ENCODE data around the gene S1PR4. TPM values are rescaled to one million over a fixed set of nuclear protein-coding genes. Genes with fewer than 3 reads are reported as not detected.
A peak's percentile ranks its signal among the peaks of the same experiment; 100 is the strongest.

Gene S1PR4
- total and polyA plus RNA-seq, 9 of the 15 experiments (the other 6 are each of a cell fraction or from before 2014, with no cell fraction given) = 0.27 TPM; not detected in 8

DNA sequence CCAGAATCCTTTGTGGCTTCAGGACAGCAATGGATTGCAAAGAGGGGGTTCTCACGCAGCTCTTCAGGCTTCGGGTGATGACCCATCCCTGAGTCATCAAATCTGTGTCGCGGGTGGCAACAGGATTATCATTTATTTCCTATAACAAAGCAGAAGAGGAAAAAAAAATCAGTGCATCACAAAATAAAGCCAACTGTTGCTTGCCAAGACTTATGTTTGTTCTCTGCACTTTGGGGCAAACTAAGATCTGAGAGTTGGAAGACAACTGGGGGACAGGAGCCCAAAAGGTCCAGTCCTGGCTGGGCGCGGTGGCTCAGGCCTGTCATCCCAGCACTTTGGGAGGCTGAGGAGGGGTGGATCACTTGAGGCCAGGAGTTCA is 36.3 kb upstream of the S1PR4 start (continued):
- peak; percentile 61; the same call in 1 of the 2 replicates for TF ChIP-seq JUN (IDR thresholded peaks at IDR 0.05; ENCODE audit: borderline replicate concordance, low read depth, low read length)
- no peak for TF ChIP-seq JUN (CRISPR knock-in tag; IDR thresholded peaks at IDR 0.05; ENCODE audit: borderline replicate concordance)
- TF ChIP-seq MTA2 (IDR thresholded peaks at IDR 0.05; ENCODE audit: low read depth) = no peak
- no peak for TF ChIP-seq BMI1 (IDR thresholded peaks at IDR 0.05; ENCODE audit: low read length)
- TF ChIP-seq JUND (IDR thresholded peaks at IDR 0.05; ENCODE audit: borderline replicate concordance, low read depth, low read length) = peak; percentile 70
- no peak for TF ChIP-seq JUND (tag; IDR thresholded peaks at IDR 0.05; ENCODE audit: borderline replicate concordance, low read depth, low read length)
- TF ChIP-seq KDM1A (IDR thresholded peaks at IDR 0.05) = peak; percentile 93
- TF ChIP-seq, protein P1, sequence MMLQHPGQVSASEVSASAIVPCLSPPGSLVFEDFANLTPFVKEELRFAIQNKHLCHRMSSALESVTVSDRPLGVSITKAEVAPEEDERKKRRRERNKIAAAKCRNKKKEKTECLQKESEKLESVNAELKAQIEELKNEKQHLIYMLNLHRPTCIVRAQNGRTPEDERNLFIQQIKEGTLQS (IDR thresholded peaks at IDR 0.05) = peak; percentile 77
- TF ChIP-seq, protein P1 (CRISPR knock-in tag; conservative IDR thresholded peaks at IDR 0.05) = no peak
- 0 out of 2 replicates have a peak, but pooled peaks have one; percentile 8 for TF ChIP-seq CBFA2T3 (IDR thresholded peaks at IDR 0.05)
- TF ChIP-seq PHF21A (IDR thresholded peaks at IDR 0.05; ENCODE audit: borderline replicate concordance, low read depth) = peak; percentile 90; the same call in 1 of the 2 replicates

DNA sequence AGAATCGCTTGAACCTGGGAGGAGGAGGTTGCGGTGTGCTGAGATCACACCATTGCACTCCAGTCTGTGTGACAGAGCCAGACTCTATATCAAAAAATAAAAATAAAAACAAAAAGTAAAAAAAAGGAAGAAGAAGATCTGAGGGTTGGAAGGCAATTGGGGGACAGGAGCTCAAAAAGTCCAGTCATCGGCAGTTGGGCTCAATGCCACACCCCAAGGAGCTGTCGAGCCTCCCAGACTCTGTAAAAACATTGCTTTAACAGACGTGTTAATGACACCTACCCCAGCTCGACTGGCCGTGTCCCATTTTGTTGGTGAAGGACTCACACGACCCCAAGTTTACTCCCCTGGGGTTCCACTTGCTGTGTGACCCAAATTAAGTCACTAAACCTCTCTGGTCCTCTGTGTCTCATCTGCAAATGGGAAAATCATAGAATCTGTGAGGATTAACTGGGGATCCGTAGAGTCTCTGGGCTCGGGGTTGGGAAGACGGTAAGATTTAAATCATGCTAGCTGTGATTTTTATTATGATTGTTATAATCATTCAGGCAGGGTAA is 35.7 kb upstream of the S1PR4 start:
- Histone ChIP-seq H2AFZ (ENCODE audit: low read depth, low read length) (no peak overlapping the region), H3K27me3 (ENCODE audit: control insufficient read depth in 2 of 2, insufficient read depth in 2 of 2, low read length in 2 of 2) (no peaks in the 10 kb centered on the region), H3K79me2 (ENCODE audit: control insufficient read depth, insufficient read depth, low read length) (no peaks in the 10 kb centered on the region), H3K36me3 (ENCODE audit: control insufficient read depth, insufficient read depth, low read length) (no peaks in the 10 kb centered on the region), H4K20me1 (replicated peaks; ENCODE audit: control insufficient read depth, insufficient read depth, low read length) (no peaks in the 10 kb centered on the region), H3K9me1 (ENCODE audit: control insufficient read depth, insufficient read depth, low read length) (no peaks in the 10 kb centered on the region), H3K27ac (ENCODE audit: extremely low read depth, low read depth, low read length) (no peak overlapping the region), H3K4me2 (ENCODE audit: insufficient read depth, low read length) (no peak overlapping the region), H3K4me1 (replicated peaks in 1 of 2; ENCODE audit: control insufficient read depth in 2 of 2, insufficient read depth in 2 of 2, low read length in 2 of 2) (peaks cover 0 to 16% of the 10 kb centered on the region in 2 experiments; a peak in 3 of 5 replicates), H3K9me3 (replicated peaks; ENCODE audit: control insufficient read depth, insufficient read depth, low read depth, low read length) (no peaks in the 10 kb centered on the region), H3K4me3 (no peak overlapping the region), H3K9ac (ENCODE audit: insufficient read depth in 1 of 2, low read depth in 2 of 2, low read length in 2 of 2) (no peak overlapping the region)
- intact Hi-C loops (cut with micrococcal nuclease) = no loop called here
- DNase-seq (ENCODE audit: extremely low read depth in 1 of 4, low spot score in 3 of 4) (peak in 1 of 4 experiments; percentile 3), FAIRE-seq (no peak), ATAC-seq (no peak)
- in situ Hi-C loops (cut with MboI) = no loop called here
- ChIA-PET POLR2A (interaction anchor here (0.7 to 1.1 kb wide), 2 partner anchors 107 to 1257 kb away, joined by 3 to 4 read pairs; partner anchors contain the start of gene SH3GL1), CTCF (ENCODE audit: low intra/inter-chr PET ratio) (no interaction called here)
- BruUV-seq (replicated peaks) = no TSS peak
- 31% methylated on average over 10 of the region's 11 CpGs for WGBS (ENCODE audit: insufficient coverage, low coverage, missing lambda C conversion rate)
- TF ChIP-seq EP400 (IDR thresholded peaks at IDR 0.05) = no peak
- no peak for TF ChIP-seq SRF (CRISPR knock-in tag; IDR thresholded peaks at IDR 0.05)
- TF ChIP-seq ADNP (tag; IDR thresholded peaks at IDR 0.05) = peak; percentile 86
- no peak for TF ChIP-seq RHOXF2B (CRISPR knock-in tag; conservative IDR thresholded peaks at IDR 0.05)
- no peak for TF ChIP-seq ZNF431 (CRISPR knock-in tag; IDR thresholded peaks at IDR 0.05)
- TF ChIP-seq, protein P2, sequence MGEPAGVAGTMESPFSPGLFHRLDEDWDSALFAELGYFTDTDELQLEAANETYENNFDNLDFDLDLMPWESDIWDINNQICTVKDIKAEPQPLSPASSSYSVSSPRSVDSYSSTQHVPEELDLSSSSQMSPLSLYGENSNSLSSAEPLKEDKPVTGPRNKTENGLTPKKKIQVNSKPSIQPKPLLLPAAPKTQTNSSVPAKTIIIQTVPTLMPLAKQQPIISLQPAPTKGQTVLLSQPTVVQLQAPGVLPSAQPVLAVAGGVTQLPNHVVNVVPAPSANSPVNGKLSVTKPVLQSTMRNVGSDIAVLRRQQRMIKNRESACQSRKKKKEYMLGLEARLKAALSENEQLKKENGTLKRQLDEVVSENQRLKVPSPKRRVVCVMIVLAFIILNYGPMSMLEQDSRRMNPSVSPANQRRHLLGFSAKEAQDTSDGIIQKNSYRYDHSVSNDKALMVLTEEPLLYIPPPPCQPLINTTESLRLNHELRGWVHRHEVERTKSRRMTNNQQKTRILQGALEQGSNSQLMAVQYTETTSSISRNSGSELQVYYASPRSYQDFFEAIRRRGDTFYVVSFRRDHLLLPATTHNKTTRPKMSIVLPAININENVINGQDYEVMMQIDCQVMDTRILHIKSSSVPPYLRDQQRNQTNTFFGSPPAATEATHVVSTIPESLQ (CRISPR knock-in tag; IDR thresholded peaks at IDR 0.05) = no peak
- no peak for TF ChIP-seq ATF7 (IDR thresholded peaks at IDR 0.05)
- no peak for TF ChIP-seq FOXA3 (CRISPR knock-in tag; conservative IDR thresholded peaks at IDR 0.05 in 1 of 2, IDR thresholded peaks at IDR 0.05 in 1 of 2)
- no peak for TF ChIP-seq NCOA6 (IDR thresholded peaks at IDR 0.05)
- TF ChIP-seq MXI1 (IDR thresholded peaks at IDR 0.05; ENCODE audit: low read depth, low read length) = no peak
- peak; percentile 58; the same call in 1 of the 2 replicates for TF ChIP-seq HDAC2 (IDR thresholded peaks at IDR 0.05)

All from K562 (cell line).